ENCODE data around the gene CHST13.
"Not testable (repeated sequence)": the region's sequence is repeated elsewhere in the genome, so short reads cannot be mapped to it uniquely, and the experiment has no call there.

Gene CHST13

GRCh38 chr3:126555795-126556636, 32.1 kb downstream of the CHST13 start:
- DNase-seq (ENCODE audit: low spot score) = no peak

GRCh38 chr3:126556637-126557414, 32.9 kb downstream of the CHST13 start:
- DNase-seq (ENCODE audit: low spot score) = no peak

DNA sequence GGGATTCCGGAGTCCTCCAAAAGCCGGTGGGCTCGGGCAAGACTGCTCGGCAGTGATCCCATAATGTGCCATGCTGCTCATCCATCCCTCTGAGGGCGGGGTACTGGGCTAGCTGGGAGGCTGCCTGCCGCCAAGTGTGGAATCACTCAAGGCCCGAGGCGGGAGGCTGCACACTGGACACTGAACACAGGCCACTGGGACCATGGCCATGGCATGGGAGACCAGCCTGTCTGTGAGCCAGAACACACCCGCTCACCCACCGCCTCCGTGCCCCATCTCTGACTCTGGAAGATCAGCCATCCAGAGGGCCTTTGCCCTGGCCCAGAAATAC, 33.4 kb downstream of the CHST13 start:
- DNase-seq (ENCODE audit: low spot score) = no peak

GRCh38 chr3:126557761-126558160, 33.8 kb downstream of the CHST13 start:
- no peak for DNase-seq (ENCODE audit: low spot score)

GRCh38 chr3:126558336-126559071, 34.5 kb downstream of the CHST13 start, which contains the start of gene C3orf22:
Gene C3orf22, minus strand, starts transcription at chr3:126558932. Its CDS starts 5,542 bp downstream, at chr3:126553390.
- DNase-seq (ENCODE audit: low spot score) = no peak

DNA sequence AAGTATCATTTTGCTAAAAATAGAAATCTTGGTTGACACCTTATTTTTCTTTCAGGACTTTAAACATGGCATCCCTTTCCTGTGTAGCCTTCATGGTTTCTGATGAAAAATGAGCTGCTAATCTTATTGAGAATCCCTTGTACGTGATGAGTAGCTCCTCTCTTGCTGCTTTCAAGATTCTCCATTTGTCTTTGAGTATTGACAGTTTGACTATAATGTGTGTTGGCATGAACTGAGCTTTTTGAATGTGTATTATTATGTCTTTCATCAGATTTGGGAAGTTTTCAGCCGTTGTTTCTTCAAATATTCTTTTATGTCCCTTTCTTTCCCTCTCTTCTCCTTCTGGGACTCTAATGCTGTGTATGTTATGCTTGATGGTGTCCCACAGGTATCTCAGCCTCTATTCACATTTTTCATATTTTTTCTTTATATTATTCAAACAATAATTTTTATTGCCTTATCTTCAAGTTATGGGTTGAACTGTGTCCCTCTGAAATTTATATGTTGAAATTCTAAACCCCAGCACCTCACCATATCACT, 38.9 kb downstream of the CHST13 start:
- DNase-seq (ENCODE audit: low spot score) = no peak

GRCh38 chr3:126567696-126568438, 43.9 kb downstream of the CHST13 start:
- DNase-seq (ENCODE audit: low spot score) = no peak

DNA sequence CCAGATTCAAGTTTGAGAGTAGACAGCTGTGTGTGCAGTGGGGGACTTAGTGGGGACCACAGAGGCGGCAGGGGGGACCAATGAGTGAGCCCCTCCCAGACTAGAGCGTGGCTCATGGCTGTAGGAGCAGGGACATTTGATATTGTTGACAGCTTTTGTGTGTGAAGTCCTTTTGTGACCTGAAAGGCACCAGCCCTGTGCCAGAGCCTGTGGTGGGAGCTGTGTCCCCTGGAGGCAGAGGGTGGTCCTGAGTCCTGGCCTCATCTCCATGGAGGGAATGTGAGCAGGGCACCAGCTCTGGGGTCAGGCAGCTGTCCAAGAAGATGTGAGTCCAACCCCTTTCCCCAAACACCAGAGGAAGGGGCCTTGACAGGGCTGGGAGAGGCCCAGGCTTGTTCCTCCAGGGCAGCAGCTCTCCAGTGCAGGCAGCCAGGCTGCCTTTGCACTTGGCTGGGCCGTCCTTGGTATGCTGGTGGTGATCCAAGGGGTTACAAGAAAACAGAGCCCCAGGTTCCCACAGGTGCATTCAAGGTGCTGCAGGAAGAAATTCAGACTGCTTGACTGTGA, 44.9 kb downstream of the CHST13 start:
- DNase-seq (ENCODE audit: low spot score) = no peak

GRCh38 chr3:126569390-126569975, 45.5 kb downstream of the CHST13 start:
- DNase-seq (ENCODE audit: low spot score) = no peak

GRCh38 chr3:126570103-126570541, 46.2 kb downstream of the CHST13 start:
- no peak for DNase-seq (ENCODE audit: low spot score)

DNA sequence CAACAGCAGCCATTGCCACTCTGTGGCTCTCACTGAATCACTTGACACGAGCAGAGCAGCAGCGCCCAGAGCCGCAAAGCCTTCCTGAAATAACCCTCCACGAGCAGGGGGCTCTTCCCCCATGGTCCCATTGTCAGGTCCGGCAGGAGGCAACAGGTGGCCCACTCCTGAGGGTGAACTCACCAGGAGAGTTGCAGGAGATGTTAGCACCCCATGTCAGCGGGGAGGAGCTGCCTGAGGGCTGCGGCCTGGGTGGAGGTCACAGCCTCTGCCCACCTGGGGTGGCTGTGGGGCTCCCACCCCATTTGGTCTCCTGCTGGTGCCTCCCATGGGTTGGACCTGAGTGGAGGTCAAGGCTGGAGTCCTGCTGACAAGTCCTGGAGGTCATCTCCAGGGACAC, 47.1 kb downstream of the CHST13 start:
- no peak for DNase-seq (ENCODE audit: low spot score)

GRCh38 chr3:126573492-126574117, 49.6 kb downstream of the CHST13 start:
- no peak for DNase-seq (ENCODE audit: low spot score)

DNA sequence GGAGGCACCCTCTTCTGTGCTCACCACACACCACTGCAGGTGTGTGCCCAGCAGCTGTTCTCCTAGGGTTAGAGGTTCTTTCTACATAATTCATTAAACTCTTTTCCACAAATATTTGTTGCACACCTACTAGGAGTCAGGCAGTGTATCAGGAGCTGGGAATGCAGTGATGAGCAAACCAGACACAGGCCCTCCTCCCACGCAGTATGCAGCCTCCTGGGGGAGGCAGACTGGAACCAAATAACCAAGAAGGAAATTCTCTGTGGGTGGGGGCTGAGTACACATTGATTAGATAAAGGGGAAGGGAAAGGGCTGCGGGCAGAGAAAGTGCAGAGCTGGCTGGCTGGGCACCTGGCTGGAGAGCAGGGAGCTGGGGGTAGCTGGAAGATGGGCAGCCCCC, 53.3 kb downstream of the CHST13 start:
- no peak for DNase-seq (ENCODE audit: low spot score)

- DNase-seq (ENCODE audit: low spot score) = no peak
Measured at GRCh38 chr3:126578702-126579101, 54.7 kb downstream of the CHST13 start.

DNA sequence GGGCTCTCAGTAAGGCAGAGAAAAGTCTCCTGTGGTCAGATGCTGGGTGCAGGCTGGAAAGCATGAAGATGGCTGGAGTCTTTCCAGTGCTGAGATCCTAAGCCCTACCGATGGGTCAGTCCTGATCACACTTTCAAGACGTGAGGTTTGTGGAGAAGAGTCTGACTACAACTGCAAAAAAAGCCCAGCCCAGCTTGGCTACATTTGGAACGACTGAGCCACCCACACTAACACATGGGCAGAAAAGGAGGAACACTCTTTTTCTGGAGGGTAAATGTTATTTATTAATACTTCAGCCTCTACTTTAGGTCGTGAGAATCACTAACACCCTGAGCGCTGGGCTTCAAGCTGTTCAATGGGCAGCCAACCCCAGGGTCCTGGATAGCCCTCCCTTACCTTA, 56.8 kb downstream of the CHST13 start:
- DNase-seq (ENCODE audit: low spot score) = no peak

DNA sequence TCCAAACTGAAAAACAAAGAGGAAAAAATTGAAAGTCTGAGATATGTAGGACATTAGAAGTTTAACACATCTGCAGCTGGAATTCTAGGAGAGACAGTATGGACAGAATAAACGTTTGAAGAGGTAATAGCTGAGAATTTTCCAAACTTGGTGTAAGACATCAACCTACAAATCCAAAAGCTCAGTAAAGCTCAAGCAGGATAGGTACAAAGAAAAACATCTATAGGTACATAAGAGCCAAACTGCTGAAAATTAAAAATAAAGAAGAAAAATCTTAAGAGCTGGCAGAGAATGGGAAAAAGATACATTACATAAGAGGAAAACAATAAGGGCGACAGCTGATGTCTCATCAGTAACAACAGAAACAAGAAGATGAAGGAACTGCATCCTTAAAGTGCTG, 57.6 kb downstream of the CHST13 start:
- DNase-seq (ENCODE audit: low spot score) = no peak

DNA sequence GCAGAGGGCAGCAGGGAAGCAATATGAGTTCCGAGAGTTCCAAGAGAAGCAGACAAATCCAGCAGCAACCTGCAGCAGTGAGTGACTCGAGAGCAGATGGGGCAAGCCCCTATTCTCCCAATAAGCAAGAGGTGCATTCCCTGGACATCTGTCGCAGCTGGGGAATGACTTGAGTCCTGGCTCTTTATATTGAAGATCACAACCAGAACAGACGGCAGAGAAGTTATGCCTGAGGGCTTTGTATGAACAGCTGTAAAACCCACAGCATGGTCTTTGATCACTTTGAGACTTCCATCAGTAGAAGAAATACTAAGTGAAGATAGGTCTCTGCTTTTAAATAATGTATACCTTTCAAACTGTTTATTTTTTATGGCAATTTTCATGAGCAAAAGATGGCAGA, 58.4 kb downstream of the CHST13 start:
- no peak for DNase-seq (ENCODE audit: low spot score)

- DNase-seq (ENCODE audit: low spot score) = not testable (repeated sequence)
Measured at GRCh38 chr3:126591515-126591914, 67.6 kb downstream of the CHST13 start.

All from HuH-7 (cell line).